OCI-LY3 (cell line): Measurements from ENCODE around the gene FOCAD.

Experiments
- H2AFZ ChIP-seq: fragments of 200-600, 300-600 bp; shearing (Covaris generic); 2 replicates; pipeline ENCODE4 v1.6.0; 2014; ENCODE audit warnings: antibody characterized with exemption, low read depth, low read length
- H3K27ac ChIP-seq: fragments of 200-600, 300-600 bp; sonication (generic); 2 replicates; pipeline ENCODE4 v1.5.1; 2014; ENCODE audit warnings: mild to moderate bottlenecking, low read length, moderate library complexity, mixed read lengths
- H3K27me3 ChIP-seq: fragments of 200-600, 300-600 bp; sonication (generic); 2 replicates; pipeline ENCODE4 v1.6.1; 2014; ENCODE audit warnings: low read depth, low read length, mixed read lengths
- H3K36me3 ChIP-seq: fragments of 200-600, 300-600 bp; sonication (generic); replicated peaks from 2 replicates; pipeline ENCODE3; 2014; ENCODE audit warnings: low read depth, low read length, mixed read lengths
- H3K4me1 ChIP-seq: fragments of 300-600, 200-600 bp; sonication (generic); 2 replicates; pipeline ENCODE4 v1.6.1; 2014; ENCODE audit warnings: low read length, mixed read lengths
- H3K4me2 ChIP-seq: fragments of 200-600, 300-600 bp; sonication (generic); 2 replicates; pipeline ENCODE4 v1.6.1; 2014; ENCODE audit warnings: low read length, mixed read lengths
- H3K4me3 ChIP-seq: fragments of 300-600, 200-600 bp; sonication (generic); 2 replicates; pipeline ENCODE4 v1.5.1; 2014; ENCODE audit warnings: antibody characterized with exemption, mild to moderate bottlenecking, low read length, moderate library complexity
- H3K79me2 ChIP-seq: fragments of 300-600, 200-600 bp; shearing (Covaris generic); 2 replicates; pipeline ENCODE4 v1.6.1; 2014; ENCODE audit warnings: mild to moderate bottlenecking, low read length, mixed read lengths
- H3K9ac ChIP-seq: fragments of 300-600, 200-600 bp; shearing (Covaris generic); 2 replicates; pipeline ENCODE4 v1.6.0; 2014; ENCODE audit warnings: mild to moderate bottlenecking, low read length, moderate library complexity
- H3K9me3 ChIP-seq: fragments of 200-600, 300-600 bp; shearing (Covaris generic); 2 replicates; pipeline ENCODE4 v1.6.1; 2014; ENCODE audit warnings: low read length, mixed read lengths; ENCODE audit not compliant: insufficient read depth
- H4K20me1 ChIP-seq: fragments of 200-600, 300-600 bp; sonication (generic); 2 replicates; pipeline ENCODE4 v1.6.1; 2016; ENCODE audit warnings: low read length, mixed read lengths; ENCODE audit not compliant: insufficient read depth
- CTCF ChIP-seq: fragments of 200-600, 300-600 bp; sonication (generic); IDR thresholded peaks from 2 replicates; pipeline ENCODE4 v1.5.1; 2014; ENCODE audit warnings: antibody characterized with exemption, low read length, low read depth
- EZH2phosphoT487 ChIP-seq: fragments of 200-600 bp; shearing (Covaris generic); IDR thresholded peaks from 2 replicates; pipeline ENCODE4 v1.6.1; 2018; ENCODE audit warnings: antibody characterized with exemption, mixed run types, low read depth

Gene FOCAD

DNA sequence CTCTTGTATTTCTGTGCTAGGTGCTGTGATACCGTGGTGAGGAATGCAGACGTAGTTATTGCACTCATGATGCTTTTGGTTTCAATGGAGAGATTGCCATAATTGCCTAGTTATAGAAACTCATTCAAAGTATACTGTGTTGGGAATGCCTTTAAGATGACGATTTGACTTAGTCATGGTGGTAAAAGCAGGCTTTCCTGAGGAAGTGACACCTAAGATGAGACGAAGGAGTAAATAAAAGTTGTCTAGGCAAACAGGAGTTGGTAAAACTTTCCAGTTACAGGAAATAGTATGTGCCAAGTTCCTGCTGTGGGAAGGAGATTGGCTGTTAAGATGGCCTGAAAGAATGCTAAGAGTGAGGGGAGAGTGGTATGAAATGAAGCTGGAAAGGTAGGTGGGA, 48.1 kb downstream of the FOCAD start:
- H3K4me2 ChIP-seq = no peak overlapping the region
- no peak overlapping the region for H3K9ac ChIP-seq
- H3K4me1 ChIP-seq = no peaks in the 10 kb centered on the region
- H3K4me3 ChIP-seq = no peak overlapping the region
- no peak overlapping the region for H3K27ac ChIP-seq
- TF ChIP-seq CTCF (no peak), EZH2phosphoT487 (no peak)
- H4K20me1 ChIP-seq = no peaks in the 10 kb centered on the region
- no peaks in the 10 kb centered on the region for H3K36me3 ChIP-seq
- no peaks in the 10 kb centered on the region for H3K79me2 ChIP-seq
- H3K27me3 ChIP-seq = no peaks in the 10 kb centered on the region
- no peak overlapping the region for H2AFZ ChIP-seq
- no peaks in the 10 kb centered on the region for H3K9me3 ChIP-seq

- no peaks in the 10 kb centered on the region for H3K4me1 ChIP-seq
- no peak overlapping the region for H2AFZ ChIP-seq
- H3K4me3 ChIP-seq = no peak overlapping the region
- H3K9me3 ChIP-seq = no peaks in the 10 kb centered on the region
- TF ChIP-seq CTCF (no peak), EZH2phosphoT487 (no peak)
- H3K27ac ChIP-seq = no peak overlapping the region
- H3K27me3 ChIP-seq = no peaks in the 10 kb centered on the region
- no peaks in the 10 kb centered on the region for H3K79me2 ChIP-seq
- H3K4me2 ChIP-seq = no peak overlapping the region
- H3K36me3 ChIP-seq = no peaks in the 10 kb centered on the region
- no peaks in the 10 kb centered on the region for H4K20me1 ChIP-seq
- H3K9ac ChIP-seq = no peak overlapping the region
Observed at GRCh38 chr9:20734275-20734674, 50.2 kb downstream of the FOCAD start.

DNA sequence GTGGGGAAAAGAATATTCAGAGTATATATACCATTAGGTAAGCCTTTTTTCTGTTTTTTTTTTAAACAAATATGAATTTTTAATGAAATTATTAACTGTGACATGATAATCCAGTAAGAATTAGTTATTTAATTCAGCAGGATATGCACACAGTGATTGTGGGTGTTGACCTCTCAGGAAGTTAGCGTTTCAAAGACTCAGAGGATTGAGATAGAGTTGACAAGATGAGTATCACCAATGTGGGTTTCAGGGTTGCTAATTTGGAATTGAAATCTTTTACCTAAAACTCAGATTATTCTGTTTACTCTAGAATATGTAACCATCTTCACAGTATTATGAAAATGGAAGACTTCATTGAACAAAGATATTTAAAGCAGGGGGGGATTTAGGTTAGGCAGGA, 56.2 kb downstream of the FOCAD start:
- Histone ChIP-seq H3K27me3 (no peaks in the 10 kb centered on the region), H3K27ac (no peak overlapping the region), H3K4me2 (no peak overlapping the region), H3K4me3 (no peak overlapping the region), H4K20me1 (no peaks in the 10 kb centered on the region), H2AFZ (no peak overlapping the region), H3K79me2 (no peaks in the 10 kb centered on the region), H3K9ac (no peak overlapping the region), H3K4me1 (no peaks in the 10 kb centered on the region), H3K9me3 (no peaks in the 10 kb centered on the region), H3K36me3 (no peaks in the 10 kb centered on the region)
- no peak for TF ChIP-seq EZH2phosphoT487
- no peak for TF ChIP-seq CTCF

DNA sequence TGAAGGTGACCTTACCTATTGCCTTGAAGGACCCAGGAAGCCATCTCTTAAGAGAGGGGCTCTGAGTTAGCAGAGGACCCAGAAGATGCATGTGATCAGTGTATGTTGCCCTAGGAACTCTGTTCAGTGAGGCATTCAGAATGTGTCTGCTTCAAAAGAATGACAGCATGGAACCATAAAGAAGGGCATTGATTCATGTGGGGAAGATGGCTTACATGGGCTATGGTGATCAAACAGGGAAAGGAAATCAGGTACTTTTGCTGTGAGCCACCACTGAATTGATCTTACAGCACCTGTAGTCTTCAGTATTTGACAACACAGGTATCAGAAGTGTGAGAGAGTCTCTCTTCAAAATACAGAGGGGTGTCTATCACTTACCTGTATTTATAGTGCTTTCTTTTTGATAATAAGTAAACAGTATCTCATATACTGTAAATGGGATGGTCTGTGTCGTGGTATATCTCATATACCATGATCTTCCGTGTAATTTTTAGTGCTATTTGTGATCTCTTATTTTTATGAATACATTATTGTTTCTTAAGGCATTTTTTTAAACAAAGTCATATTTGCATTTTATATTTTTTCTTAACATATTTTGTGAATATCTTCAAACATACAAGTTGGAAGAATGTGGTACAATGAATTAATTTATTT, 57.0 kb downstream of the FOCAD start:
- no peak overlapping the region for H3K4me3 ChIP-seq
- H3K4me1 ChIP-seq = no peaks in the 10 kb centered on the region
- H3K4me2 ChIP-seq = no peak overlapping the region
- no peak for TF ChIP-seq EZH2phosphoT487
- TF ChIP-seq CTCF = no peak
- H3K9ac ChIP-seq = no peak overlapping the region
- no peaks in the 10 kb centered on the region for H3K9me3 ChIP-seq
- no peak overlapping the region for H2AFZ ChIP-seq
- no peaks in the 10 kb centered on the region for H3K36me3 ChIP-seq
- H3K27me3 ChIP-seq = no peaks in the 10 kb centered on the region
- no peak overlapping the region for H3K27ac ChIP-seq
- H3K79me2 ChIP-seq = no peaks in the 10 kb centered on the region
- H4K20me1 ChIP-seq = no peaks in the 10 kb centered on the region
